ENCODE measurements around the gene SPRYD7.
"Not testable (repeated sequence)": the region's sequence is repeated elsewhere in the genome, so short reads cannot be mapped to it uniquely, and the experiment has no call there.

Gene SPRYD7

DNA sequence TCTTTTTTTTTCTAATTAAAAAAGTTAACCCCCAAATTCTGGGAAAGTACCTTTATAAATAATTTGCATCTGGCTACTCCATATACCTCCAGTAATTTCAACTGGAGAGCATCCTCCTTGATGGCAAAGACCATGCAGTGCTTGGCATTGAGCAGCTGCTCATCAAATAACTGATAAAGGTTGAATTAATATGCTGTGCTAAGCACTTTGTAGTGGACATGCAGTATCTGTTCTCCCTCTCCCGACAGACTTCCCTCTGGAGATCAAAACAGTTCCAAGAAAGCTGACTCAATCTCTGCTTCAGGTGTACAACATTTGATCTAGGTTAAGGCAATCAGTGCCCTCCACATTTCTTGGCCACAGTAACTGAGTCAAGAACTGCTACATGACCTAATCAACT lies 3.3 kb downstream of the SPRYD7 start:
- DNase-seq = no peak

DNA sequence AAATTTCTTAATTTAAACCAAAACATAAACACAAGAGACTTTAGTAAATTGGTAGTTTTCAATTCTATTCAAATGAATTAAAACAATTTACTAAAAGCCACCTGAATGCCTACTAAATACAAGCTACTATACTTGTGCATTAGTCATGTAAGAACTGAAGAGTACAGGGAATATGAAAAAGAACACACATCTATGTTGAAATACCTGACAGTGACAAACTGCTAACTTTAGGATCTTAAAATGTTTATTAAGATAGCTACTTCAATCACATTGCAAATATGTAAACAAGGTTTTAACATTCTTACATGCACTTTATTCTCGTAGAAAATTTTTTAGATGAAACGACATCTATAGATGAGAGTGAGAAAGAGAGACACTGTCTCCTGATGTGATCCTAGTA lies 4.1 kb downstream of the SPRYD7 start:
- no peak for DNase-seq

DNA sequence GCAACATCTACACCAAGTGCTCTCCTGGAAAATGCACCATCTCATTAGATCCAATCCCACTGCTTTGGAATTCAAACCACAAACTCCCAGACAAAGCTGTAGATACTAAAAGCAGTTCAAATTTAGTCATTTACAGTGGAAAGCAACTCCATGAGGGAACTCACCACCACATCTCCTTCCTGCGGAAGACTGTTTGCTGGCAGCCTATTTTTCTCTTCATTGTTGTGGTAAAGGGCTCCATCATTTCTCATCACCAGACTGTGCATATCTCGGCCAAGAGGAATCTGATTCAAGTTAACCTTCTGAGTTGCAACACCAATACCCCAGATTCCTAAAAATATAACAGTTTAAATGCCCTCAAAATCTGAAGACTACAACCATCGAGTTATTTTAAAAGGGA lies 8.4 kb downstream of the SPRYD7 start:
- no peak for DNase-seq

DNA sequence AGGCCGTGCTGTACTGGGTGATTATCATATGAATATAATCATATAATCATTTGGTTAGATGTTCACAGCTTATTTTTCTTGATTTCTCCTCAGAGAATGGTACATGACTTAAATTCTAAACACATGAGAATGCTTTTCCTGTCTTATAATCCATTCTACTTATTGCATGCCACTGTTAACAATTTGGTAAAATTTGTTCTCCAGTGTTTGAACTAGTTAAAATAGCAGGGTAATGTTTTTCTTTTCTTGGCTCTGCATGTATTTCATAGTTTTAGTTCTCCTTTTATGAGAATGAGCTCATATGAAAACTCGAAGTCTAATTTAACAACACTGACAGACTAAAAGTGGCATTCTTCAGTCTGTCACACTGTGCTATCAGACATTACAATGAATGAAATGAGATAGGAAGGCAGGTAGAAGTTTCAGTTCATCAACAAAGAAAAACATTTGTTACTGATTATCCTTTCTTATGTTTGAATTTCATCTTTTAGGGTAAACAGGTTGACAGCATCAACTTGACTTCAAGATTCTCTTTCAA lies 10.2 kb downstream of the SPRYD7 start:
- DNase-seq = no peak

DNA sequence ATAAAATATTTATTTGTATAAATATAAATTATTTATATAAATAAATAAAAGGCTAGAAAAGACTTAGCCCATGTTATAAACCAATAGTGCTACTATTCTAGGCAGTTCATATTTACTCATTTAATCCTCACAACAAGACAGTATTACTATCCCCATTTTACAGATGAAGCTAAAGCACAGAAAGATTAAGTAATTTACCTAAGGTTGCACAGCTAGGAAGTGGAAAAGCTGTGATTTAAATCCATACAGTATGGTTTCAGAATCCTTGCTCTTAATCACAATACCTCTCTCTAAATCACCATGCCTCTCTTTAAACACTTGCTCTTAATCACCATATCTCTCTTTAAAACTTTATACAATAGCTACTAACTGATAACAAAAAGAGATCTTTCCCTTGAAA lies 13.8 kb downstream of the SPRYD7 start:
- no peak for DNase-seq

DNA sequence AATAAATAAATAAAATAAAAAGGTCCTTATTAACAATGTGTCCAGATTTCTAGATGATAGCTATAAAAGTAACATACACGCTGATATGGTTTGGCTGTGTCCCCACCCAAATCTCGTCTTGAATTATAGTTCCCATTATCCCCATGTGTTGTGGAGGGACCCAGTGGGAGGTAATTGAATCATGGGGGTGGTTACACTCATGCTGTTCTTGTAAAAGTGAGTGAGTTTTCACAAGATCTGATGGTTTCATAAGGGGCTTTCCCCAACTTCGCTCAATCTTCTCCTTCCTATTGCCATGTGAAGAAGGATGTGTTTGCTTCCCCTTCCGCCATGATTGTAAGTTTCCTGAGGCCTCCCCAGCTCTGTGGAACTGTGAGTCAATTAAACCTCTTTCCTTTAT lies 15.2 kb downstream of the SPRYD7 start:
- DNase-seq = not testable (repeated sequence)

DNA sequence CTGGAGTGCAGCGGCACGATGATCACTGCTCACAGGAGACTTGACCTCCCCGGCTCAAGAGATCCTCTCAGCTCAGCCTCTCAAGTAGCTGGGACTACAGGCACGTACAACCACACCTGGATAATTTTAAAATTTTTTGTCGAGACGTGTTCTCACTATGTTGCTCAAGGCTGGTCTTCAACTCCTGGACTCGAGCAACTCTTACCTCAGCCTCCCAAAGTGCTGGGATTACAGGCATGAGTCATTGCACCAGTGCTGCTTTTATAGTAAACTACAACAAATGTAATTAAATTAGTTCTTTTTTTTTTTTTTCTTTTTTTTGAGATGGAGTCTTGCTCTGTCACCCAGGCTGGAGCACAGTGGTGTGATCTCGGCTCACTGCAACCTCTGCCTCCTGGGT lies 18.0 kb downstream of the SPRYD7 start:
- DNase-seq = not testable (repeated sequence)

DNA sequence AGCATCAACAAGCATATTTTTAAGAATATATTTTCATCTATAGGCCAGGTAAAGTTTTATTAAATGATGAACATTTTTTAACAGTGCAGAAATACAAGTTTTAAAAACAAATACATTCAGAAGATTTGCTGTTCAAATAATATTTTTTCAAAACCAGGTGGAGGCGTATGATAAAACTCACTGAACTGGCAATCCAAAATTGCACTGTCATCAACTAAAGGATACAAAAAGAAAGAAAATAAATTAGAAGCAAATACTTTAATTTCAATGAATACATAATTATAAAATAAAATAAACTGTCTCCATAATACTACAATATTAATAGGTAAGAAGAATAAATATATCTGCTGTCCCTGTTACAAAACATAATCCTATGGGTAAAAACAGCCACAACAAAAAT lies 21.2 kb downstream of the SPRYD7 start:
- DNase-seq = no peak

DNA sequence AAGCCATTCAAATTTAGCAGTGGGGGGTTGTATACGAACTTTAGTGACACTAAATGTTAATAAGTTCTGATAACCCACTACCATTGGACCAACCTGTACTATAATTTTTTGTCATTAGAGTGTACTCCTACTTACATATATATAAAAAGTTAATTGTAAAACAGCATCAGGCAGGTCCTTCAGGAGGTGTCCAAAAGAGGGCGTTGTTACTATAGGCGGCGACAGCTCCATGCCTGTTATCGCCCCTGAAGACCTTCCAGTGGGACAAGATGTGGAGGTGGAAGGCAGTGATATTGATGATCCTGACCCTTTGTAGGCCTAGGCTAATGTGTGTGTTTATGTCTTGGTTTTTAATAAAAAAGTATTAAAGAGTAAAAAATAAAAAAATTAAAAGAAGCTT lies 27.5 kb downstream of the SPRYD7 start:
- DNase-seq = no peak

DNA sequence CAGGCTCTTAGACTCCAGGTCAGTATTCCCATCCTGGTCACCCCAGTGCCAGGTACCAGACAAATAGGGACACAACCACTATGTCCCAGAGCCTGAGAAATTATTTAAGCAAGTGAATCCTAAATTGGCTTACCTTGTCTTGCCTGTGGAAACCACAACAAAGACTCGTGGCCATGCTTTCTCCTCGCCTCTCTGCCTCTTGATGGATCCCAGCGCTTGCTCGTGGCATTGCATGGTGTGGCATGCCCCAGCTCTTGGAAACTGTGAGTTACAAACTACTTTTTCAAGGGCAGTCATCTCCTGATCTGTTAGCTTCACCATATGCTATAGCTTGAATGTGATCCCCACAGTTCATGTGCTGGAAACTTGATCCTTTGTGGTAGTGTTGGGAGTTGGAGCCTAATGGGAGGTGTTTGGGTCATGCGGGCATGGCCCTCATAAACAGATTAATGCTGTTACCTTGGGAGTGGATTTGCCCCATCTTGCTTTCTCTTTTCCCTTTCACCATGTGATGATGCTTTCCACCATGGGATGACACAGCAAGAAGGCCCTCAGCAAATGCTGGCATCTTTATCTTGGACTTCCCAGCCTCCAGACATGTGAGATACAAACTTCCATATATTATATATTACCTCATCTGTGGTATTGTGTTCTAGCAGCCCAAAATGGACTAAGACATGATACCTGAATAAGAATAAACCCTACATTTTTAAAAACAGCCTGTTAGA lies 31.2 kb downstream of the SPRYD7 start:
- DNase-seq = no peak

DNA sequence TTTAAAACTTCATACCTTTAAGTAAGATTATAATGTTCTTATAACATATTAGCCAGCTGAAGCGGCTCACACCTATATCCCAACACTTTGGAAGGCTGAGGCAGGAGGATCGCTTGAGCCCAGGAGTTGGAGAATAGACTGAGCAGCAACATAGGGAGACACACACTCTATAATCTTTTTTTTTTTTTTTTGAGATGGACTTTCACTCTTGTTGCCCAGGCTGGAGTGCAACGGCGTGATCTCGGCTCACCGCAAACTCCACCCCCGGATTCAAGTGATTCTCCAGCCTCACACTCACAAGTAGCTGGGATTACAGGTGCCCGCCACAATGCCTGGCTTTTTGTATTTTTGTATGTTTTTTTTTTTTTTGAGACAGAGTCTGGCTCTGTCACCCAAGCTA lies 37.3 kb downstream of the SPRYD7 start:
- DNase-seq = no peak

DNA sequence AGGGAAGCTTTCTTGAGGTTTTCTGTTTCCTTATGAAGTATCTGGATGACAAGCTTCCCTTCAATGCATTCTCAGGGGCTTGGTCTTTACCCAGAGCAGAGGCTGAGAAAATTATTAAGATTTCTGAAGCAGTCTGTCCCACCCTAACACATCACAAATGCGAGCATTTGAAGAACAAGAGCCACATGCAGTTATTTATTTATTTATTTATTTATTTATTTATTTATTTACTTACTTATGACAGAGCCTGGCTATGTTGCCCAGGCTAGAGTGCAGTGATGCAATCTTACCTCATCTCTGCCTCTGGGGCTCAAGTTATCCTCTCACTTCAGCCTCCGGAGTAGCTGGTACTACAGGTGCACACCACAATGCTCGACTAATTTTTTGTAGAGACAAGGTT lies 38.4 kb downstream of the SPRYD7 start:
- DNase-seq = no peak

DNA sequence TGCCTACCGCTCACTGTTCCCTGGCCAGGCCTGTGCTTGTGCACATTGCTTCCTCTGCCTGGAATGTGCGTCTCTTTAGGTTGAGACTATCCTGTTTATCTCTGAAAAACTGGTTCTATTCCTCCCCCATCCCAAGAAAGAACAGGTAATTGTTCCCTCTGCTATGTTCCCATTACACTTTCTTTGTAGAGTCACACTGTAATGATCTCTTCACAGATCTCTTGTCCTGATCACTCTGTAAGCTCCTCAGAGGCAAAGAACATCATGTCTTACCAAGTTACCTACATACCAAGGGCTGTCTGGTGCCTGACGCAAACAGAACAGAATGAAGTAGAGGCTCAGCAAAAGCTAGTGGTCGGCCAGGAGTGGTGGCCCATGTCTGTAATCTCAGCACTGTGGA lies 40.3 kb downstream of the SPRYD7 start:
- DNase-seq = no peak

DNA sequence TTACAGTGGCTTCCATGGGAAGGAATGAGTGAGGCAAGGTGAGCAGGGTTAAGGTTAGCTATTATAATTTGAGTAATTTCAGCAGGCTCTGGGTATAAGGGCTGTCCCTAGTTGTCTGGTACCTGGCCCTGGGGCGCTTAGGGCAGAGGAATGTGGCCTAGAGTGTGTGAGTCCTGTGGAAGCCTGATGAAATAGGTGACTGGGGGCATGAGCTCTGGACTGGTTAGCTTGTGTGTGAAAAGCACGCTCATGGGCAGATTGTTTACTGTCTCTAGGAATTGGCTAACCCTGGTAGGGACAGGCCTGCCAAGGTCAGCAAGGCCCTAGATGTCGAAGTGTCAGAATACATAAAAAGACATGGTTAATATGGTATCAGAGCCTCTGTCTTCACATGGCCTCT lies 42.5 kb downstream of the SPRYD7 start:
- DNase-seq = no peak

DNA sequence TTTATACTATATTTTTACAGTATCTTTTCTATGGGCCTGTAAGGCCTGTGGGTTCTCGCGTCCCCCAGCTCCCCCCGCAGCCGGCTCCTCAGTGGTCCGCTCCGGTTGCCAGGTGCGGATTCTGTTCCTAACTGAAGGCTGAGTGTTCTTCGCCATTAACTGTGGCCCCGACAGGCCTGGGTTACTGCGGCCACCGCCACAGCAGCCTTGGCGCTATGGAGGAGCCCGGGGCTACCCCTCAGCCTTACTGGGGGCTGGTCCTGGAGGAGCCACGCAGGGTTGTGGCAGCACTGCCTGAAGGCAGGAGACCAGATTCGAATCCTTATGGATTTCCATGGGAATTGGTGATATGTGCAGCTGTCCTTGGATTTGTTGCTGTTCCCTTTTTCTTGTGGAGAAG lies 45.8 kb downstream of the SPRYD7 start:
- no peak for DNase-seq

DNA sequence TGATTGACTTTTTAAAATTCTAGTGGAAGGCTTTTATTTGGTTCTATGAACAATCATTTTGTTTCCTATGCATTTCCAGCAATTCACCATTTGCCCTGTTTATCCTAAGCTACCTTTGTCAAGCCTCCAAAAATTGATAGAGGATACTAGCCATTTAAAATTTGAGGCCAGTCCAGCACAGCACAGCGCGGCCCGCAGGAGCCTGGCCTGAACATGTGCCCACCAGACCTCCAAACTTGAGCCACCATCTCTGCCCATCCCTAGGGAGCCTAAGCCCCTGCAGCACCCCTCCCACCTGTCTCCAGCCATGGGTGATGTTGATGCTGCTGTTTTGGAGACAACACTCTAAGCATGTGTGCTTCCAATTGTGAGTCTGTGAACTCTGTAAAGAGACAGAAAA lies 57.5 kb downstream of the SPRYD7 start:
- no peak for DNase-seq

DNA sequence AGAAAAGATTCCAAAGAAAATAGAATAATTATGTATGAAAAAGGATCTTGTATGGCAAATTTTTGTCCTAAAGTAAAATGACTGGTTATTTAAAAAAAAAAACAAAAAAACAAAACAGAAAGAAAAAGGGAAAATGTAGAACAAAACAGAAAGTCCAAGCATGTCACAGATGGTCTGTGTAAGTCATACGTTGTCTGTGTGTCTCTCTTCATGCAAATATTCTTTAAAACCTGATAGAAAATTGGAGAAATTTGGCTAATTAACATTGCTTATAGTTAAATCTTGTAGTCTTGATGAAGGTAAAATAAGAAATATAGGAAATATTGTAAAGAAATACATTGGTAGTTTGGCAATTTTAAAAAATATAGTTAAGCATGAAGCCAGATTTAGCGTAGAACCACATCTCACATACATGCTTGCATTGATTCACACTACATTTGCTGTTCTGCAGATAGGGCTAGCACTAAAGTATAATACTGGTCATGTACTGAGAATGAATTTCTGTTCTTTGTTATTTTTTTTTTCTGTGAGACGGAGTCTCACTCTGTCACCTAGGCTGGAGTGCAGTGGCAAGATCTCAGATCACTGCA lies 58.4 kb downstream of the SPRYD7 start:
- no peak for DNase-seq

DNA sequence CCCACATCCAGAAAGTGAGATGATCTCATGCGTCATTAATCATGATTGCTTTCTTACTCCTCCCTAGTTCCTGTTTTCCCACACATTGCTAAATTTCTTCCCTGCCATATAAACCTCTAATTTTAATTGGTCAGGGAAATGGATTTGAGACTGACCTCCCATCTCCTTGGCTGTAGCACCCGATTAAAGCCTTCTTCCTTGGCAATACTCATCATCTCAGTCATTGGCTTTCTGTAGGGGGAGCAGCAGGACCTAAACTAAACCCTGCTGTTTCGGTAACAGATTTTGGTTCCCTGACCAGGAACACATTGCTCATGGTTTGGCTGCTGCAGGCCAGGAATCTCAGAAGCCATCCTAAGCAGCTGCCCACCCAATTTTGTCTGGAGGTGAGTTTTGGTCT lies 61.7 kb downstream of the SPRYD7 start:
- no peak for DNase-seq

DNA sequence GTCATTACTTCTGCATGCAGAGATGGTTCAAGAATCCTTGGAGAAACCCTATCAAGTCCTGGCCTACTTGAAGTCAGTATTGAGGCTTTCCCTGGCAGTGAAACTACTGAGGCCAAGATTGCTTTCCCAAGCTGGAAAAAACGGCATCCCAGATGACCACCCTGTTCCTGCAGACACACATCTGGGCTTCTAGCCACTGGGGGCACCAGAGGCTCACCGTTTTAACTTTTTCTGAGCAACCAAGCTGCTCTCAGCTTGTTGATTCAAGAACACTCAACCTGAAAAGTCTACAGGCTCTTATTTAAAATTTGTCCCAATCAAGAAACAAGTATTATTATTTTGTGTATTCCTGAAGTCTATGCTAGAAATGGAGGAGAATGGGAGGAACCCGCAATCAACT lies 66.6 kb downstream of the SPRYD7 start:
- DNase-seq = no peak

DNA sequence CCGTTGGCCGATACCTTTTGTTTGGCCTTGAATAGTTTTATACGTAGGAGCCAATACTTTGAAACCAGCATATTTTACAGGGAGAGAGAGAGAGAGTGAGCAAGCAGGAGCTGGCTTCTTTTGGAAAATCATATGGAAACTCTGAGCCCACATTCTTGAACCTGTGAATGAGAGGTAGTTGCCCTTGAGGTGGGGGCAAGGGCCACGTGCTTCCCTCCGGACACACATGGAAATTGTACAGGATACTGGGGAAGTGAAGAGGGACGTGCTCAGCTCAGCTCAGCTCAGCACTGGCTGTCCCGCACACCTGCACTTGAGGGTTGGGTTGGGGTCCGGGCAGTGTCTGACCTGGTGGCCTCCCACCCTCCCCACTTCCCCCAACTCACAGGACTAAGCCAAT lies 68.3 kb downstream of the SPRYD7 start:
- no peak for DNase-seq

DNA sequence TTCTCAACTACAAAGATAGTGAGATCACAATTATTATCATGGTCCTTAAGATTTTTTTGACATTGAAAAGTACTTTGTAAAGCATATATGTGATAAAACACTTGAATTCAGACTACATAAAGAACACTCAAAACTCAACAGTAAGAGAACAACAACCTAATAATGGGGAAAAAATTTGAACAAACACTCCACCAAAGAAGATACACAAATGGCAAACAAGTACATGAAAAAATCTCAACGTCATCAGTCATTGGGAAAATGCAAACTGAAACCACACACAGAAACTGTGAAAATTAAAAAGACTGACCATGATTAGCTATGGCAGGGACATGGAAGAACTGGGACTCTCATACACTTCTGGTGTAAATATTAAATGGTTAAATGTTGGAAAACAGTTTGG lies 70.9 kb downstream of the SPRYD7 start:
- DNase-seq = no peak

DNA sequence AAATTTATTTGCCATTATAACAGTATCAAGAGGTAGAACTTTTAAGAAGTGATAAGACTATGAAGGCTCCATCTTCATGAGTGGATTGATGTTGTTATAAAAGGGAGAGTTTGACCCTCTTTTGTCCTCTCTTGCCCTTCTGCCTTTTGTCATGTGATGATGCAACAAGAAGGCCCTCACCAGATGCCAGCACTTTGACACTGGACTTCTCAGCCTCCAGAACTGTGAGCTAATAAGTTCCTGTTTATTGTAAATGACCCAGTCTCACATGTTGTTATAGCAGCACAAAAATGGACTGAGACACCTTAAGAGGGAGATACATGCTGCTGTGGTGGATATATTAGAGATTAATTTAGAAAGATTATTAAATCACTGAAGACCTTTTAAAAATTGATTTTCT lies 71.6 kb downstream of the SPRYD7 start:
- DNase-seq = no peak
